ENCODE data around the gene UTS2B. TPM values are rescaled to one million over a fixed set of nuclear protein-coding genes. Genes with fewer than 3 reads are reported as not detected.

Gene UTS2B
- total and polyA plus RNA-seq, 9 of the 15 experiments (the other 6 are each of a cell fraction or from before 2014, with no cell fraction given): 0.06 TPM; not detected in 8

DNA sequence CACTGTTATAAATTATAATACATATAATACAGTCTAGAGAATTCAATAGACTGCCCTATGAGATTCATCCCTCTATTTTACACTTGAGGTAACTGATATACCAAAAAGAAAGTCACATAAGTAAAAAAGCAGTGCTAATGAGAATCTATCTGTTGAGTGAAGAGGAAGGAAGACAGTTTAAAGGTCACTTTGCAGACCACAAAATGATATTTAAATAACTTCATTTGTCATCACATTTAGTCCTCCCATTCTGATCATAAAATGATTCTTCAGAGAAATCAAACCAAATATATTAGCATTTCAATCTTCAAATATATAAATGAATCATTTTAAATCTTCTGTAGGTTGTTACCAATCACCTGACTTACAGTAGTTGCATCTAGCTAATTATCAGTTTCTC is 61.6 kb downstream of the UTS2B start:
- Histone ChIP-seq H3K4me1 (replicated peaks in 1 of 2; ENCODE audit: control insufficient read depth in 2 of 2, insufficient read depth in 2 of 2, low read length in 2 of 2) (no peaks in the 10 kb centered on the region), H3K4me2 (ENCODE audit: insufficient read depth, low read length) (no peak overlapping the region), H3K79me2 (ENCODE audit: control insufficient read depth, insufficient read depth, low read length) (no peaks in the 10 kb centered on the region), H3K9ac (ENCODE audit: insufficient read depth in 1 of 2, low read depth in 2 of 2, low read length in 2 of 2) (no peak overlapping the region), H3K4me3 (no peak overlapping the region), H3K36me3 (ENCODE audit: control insufficient read depth, insufficient read depth, low read length) (no peaks in the 10 kb centered on the region), H3K9me3 (replicated peaks; ENCODE audit: control insufficient read depth, insufficient read depth, low read depth, low read length) (no peaks in the 10 kb centered on the region), H2AFZ (ENCODE audit: low read depth, low read length) (no peak overlapping the region), H3K27ac (ENCODE audit: extremely low read depth, low read depth, low read length) (no peak overlapping the region), H4K20me1 (replicated peaks; ENCODE audit: control insufficient read depth, insufficient read depth, low read length) (no peaks in the 10 kb centered on the region; the same call in 1 of the 2 replicates), H3K9me1 (ENCODE audit: control insufficient read depth, insufficient read depth, low read length) (no peaks in the 10 kb centered on the region), H3K27me3 (ENCODE audit: control insufficient read depth in 2 of 2, insufficient read depth in 2 of 2, low read length in 2 of 2) (peaks cover 0 to 2% of the 10 kb centered on the region in 2 experiments; a peak in 1 of 5 replicates)
- TF ChIP-seq, protein P1, sequence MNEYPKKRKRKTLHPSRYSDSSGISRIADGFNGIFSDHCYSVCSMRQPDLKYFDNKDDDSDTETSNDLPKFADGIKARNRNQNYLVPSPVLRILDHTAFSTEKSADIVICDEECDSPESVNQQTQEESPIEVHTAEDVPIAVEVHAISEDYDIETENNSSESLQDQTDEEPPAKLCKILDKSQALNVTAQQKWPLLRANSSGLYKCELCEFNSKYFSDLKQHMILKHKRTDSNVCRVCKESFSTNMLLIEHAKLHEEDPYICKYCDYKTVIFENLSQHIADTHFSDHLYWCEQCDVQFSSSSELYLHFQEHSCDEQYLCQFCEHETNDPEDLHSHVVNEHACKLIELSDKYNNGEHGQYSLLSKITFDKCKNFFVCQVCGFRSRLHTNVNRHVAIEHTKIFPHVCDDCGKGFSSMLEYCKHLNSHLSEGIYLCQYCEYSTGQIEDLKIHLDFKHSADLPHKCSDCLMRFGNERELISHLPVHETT (CRISPR knock-in tag; conservative IDR thresholded peaks at IDR 0.05 in 1 of 2, IDR thresholded peaks at IDR 0.05 in 1 of 2): no peak
- TF ChIP-seq PRPF4 (IDR thresholded peaks at IDR 0.05; ENCODE audit: insufficient read depth, low read depth, low read length, poor library complexity, severe bottlenecking): no peak
- no peak for TF ChIP-seq HDAC3 (IDR thresholded peaks at IDR 0.05; ENCODE audit: borderline replicate concordance, partially characterized antibody)
- TF ChIP-seq SMARCC2 (IDR thresholded peaks at IDR 0.05; ENCODE audit: low read depth): no peak
- TF ChIP-seq, protein P2, sequence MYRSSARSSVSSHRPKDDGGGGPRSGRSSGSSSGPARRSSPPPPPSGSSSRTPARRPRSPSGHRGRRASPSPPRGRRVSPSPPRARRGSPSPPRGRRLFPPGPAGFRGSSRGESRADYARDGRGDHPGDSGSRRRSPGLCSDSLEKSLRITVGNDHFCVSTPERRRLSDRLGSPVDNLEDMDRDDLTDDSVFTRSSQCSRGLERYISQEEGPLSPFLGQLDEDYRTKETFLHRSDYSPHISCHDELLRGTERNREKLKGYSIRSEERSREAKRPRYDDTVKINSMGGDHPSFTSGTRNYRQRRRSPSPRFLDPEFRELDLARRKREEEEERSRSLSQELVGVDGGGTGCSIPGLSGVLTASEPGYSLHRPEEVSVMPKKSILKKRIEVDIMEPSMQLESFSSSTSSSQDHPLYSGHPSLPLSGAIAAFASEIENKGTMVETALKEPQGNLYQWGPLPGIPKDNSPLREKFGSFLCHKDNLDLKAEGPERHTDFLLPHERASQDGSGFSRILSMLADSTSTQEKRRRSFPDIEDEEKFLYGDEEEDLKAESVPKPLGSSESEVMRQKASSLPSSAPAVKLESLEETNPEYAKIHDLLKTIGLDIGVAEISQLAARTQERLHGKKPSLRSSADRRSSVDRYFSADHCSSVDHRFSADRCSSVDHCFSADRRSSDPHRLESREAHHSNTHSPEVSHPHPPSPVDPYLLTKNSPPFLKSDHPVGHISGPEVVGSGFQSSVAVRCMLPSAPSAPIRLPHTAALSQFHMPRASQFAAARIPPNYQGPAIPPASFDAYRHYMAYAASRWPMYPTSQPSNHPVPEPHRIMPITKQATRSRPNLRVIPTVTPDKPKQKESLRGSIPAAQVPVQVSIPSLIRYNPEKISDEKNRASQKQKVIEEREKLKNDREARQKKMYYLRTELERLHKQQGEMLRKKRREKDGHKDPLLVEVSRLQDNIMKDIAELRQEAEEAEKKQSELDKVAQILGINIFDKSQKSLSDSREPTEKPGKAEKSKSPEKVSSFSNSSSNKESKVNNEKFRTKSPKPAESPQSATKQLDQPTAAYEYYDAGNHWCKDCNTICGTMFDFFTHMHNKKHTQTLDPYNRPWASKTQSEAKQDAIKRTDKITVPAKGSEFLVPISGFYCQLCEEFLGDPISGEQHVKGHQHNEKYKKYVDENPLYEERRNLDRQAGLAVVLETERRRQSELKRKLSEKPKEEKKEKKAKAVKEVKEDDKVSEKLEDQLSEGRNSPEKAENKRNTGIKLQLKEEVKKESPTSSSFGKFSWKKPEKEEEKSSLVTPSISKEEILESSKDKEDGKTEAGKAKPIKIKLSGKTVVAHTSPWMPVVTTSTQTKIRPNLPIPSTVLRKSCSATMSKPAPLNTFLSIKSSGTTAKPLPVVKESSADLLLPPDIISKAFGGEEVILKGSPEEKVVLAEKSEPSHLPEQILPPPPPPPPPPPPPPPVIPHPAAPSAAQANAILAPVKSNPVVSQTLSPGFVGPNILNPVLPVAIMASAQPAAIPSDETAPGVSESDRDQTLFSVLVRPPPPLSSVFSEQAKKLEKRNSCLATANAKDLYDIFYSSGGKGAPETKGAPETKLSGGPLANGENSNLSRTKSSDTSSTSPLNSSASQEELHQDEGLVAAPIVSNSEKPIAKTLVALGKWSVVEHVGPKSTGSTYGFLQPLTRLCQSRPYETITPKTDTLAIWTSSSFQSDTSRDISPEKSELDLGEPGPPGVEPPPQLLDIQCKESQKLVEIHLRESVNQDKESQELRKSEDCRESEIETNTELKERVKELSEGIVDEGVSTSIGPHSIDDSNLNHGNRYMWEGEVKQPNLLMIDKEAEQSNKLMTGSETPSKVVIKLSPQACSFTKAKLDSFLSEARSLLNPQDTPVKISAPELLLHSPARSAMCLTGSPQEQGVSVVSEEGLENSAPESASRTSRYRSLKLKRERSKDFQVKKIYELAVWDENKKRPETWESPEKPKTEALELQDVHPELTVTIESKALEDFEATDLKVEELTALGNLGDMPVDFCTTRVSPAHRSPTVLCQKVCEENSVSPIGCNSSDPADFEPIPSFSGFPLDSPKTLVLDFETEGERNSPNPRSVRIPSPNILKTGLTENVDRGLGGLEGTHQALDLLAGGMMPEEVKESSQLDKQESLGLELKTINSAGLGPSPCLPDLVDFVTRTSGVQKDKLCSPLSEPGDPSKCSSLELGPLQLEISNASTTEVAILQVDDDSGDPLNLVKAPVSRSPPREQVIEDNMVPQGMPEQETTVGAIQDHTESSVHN (IDR thresholded peaks at IDR 0.05; ENCODE audit: borderline replicate concordance in 1 of 2, low read depth in 1 of 2): no peak
- no peak for TF ChIP-seq BACH1 (tag; IDR thresholded peaks at IDR 0.05)
- TF ChIP-seq KLF16 (IDR thresholded peaks at IDR 0.05): no peak
- TF ChIP-seq, protein P3, sequence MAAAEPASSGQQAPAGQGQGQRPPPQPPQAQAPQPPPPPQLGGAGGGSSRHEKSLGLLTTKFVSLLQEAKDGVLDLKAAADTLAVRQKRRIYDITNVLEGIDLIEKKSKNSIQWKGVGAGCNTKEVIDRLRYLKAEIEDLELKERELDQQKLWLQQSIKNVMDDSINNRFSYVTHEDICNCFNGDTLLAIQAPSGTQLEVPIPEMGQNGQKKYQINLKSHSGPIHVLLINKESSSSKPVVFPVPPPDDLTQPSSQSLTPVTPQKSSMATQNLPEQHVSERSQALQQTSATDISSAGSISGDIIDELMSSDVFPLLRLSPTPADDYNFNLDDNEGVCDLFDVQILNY (CRISPR knock-in tag; IDR thresholded peaks at IDR 0.05): no peak
- no peak for TF ChIP-seq GTF2B (IDR thresholded peaks at IDR 0.05; ENCODE audit: extremely low read depth, insufficient read length)
- in situ Hi-C loops (cut with MboI) (no loop called here), intact Hi-C loops (cut with micrococcal nuclease) (no loop called here)
- BruUV-seq (replicated peaks): no TSS peak
- no peak for DNase-seq (ENCODE audit: extremely low read depth in 1 of 4, low spot score in 3 of 4)
- POLR2A ChIA-PET: no interaction called here
- no peak for ATAC-seq
- FAIRE-seq: no peak
- CTCF ChIA-PET (ENCODE audit: low intra/inter-chr PET ratio): no interaction called here

Measured in K562 (cell line).